ENCODE data around the gene UGT1A5.
"Not testable (repeated sequence)": the region's sequence is repeated elsewhere in the genome, so short reads cannot be mapped to it uniquely, and the experiment has no call there.

UGT1A5 gene

GRCh38 chr2:233746475-233747282 is 34.0 kb downstream of the UGT1A5 start:
- no peak for DNase-seq

- no peak for DNase-seq
Observed at GRCh38 chr2:233747283-233747544, 34.5 kb downstream of the UGT1A5 start.

GRCh38 chr2:233750689-233751088 is 38.0 kb downstream of the UGT1A5 start:
- DNase-seq, result not testable (repeated sequence)

- not testable (repeated sequence) for DNase-seq
Observed at GRCh38 chr2:233751212-233752009, 38.7 kb downstream of the UGT1A5 start.

- no peak for DNase-seq
Observed at GRCh38 chr2:233754872-233755611, 42.3 kb downstream of the UGT1A5 start.

GRCh38 chr2:233756429-233757081 is 43.8 kb downstream of the UGT1A5 start:
- DNase-seq, result no peak

- DNase-seq, result no peak
Observed at GRCh38 chr2:233758141-233758540, 45.4 kb downstream of the UGT1A5 start.

- no peak for DNase-seq
Observed at GRCh38 chr2:233758849-233759248, 46.1 kb downstream of the UGT1A5 start.

GRCh38 chr2:233760043-233760442 is 47.3 kb downstream of the UGT1A5 start, which contains the start of gene UGT1A1:
Gene UGT1A1, plus strand, starts transcription at chr2:233760270. Its CDS starts 18 bp downstream, at chr2:233760288.
- no peak for DNase-seq

- DNase-seq, result no peak
Observed at GRCh38 chr2:233761040-233761769, 48.5 kb downstream of the UGT1A5 start.

- no peak for DNase-seq
Observed at GRCh38 chr2:233764264-233764663, 51.6 kb downstream of the UGT1A5 start.

GRCh38 chr2:233764761-233765160 is 52.1 kb downstream of the UGT1A5 start:
- no peak for DNase-seq

- DNase-seq, result no peak
Observed at GRCh38 chr2:233766416-233766815, 53.7 kb downstream of the UGT1A5 start.

GRCh38 chr2:233768076-233768475 is 55.4 kb downstream of the UGT1A5 start:
- no peak for DNase-seq

- no peak for DNase-seq
Observed at GRCh38 chr2:233769260-233769659, 56.6 kb downstream of the UGT1A5 start.

GRCh38 chr2:233772153-233772552 is 59.4 kb downstream of the UGT1A5 start:
- DNase-seq, result no peak

- no peak for DNase-seq
Observed at GRCh38 chr2:233772583-233772982, 59.9 kb downstream of the UGT1A5 start.

GRCh38 chr2:233773854-233774253 is 61.1 kb downstream of the UGT1A5 start:
- DNase-seq, result no peak

GRCh38 chr2:233775414-233775813 is 62.7 kb downstream of the UGT1A5 start:
- no peak for DNase-seq

- DNase-seq, result no peak
Observed at GRCh38 chr2:233778030-233778429, 65.3 kb downstream of the UGT1A5 start, which contains the start of gene MROH2A. Gene MROH2A, plus strand, starts transcription at chr2:233778330. Its CDS starts 1,029 bp downstream, at chr2:233779359.

GRCh38 chr2:233779722-233780121 is 67.0 kb downstream of the UGT1A5 start:
- DNase-seq, result no peak

- DNase-seq, result no peak
Observed at GRCh38 chr2:233780771-233781170, 68.1 kb downstream of the UGT1A5 start.
